H1 (cell line): ENCODE measurements around the gene CEND1. TPM values are rescaled to one million over a fixed set of nuclear protein-coding genes. Genes with fewer than 3 reads are reported as not detected.

Experiments used
- ASH2L ChIP-seq: fragments of 200-600, 300-600 bp; sonication (generic); IDR thresholded peaks from one replicate; pipeline ENCODE4 v1.7.1; 2017; ENCODE audit warnings: low read length
- CHD7 ChIP-seq: fragments of 300-600 bp; sonication (generic); IDR thresholded peaks from 2 replicates; pipeline ENCODE4 v1.7.1; 2012; ENCODE audit warnings: low read length, moderate library complexity, mild to moderate bottlenecking, inconsistent platforms; ENCODE audit not compliant: insufficient replicate concordance
- CTBP2 ChIP-seq: IDR thresholded peaks from 2 replicates; pipeline ENCODE4 v1.7.0; 2011; ENCODE audit warnings: borderline replicate concordance, mild to moderate bottlenecking, moderate library complexity, mixed read lengths, low read length; ENCODE audit not compliant: insufficient read depth, insufficient read length
- EGR1 ChIP-seq: IDR thresholded peaks from 2 replicates; pipeline ENCODE4 v1.6.1; 2011; ENCODE audit warnings: low read depth, low read length, borderline replicate concordance
- JUN ChIP-seq: IDR thresholded peaks from 2 replicates; pipeline ENCODE4 v1.6.1; 2011; ENCODE audit warnings: low read depth, mild to moderate bottlenecking, improper control_type of control experiment, low read length
- PHF8 ChIP-seq: fragments of 200-600 bp; sonication (generic); conservative IDR thresholded peaks from 2 replicates; pipeline ENCODE4 v1.7.1; 2012; ENCODE audit warnings: low read depth, mild to moderate bottlenecking, inconsistent platforms, low read length, moderate library complexity
- RAD21 ChIP-seq, 2 experiments: IDR thresholded peaks in 1 of 2; conservative IDR thresholded peaks in 1 of 2; 2 replicates each; pipeline ENCODE4 v1.6.1; 2011; ENCODE audit warnings: low read depth in 2 of 2, low read length in 2 of 2, improper control_type of control experiment in 1 of 2, inconsistent platforms in 1 of 2, mild to moderate bottlenecking in 1 of 2, moderate library complexity in 1 of 2
- RXRA ChIP-seq: IDR thresholded peaks from 2 replicates; pipeline ENCODE4 v1.6.1; 2011; ENCODE audit warnings: low read depth, mild to moderate bottlenecking, low read length, moderate library complexity; ENCODE audit not compliant: insufficient read depth
- SIN3A ChIP-seq, 2 experiments: IDR thresholded peaks in 1 of 2; conservative IDR thresholded peaks in 1 of 2; 2 replicates each; pipeline ENCODE4 v1.6.1; 2011 to 2012; ENCODE audit warnings: low read length in 2 of 2, improper control_type of control experiment in 1 of 2, low read depth in 1 of 2, mild to moderate bottlenecking in 1 of 2
- TBP ChIP-seq: IDR thresholded peaks from 2 replicates; pipeline ENCODE4 v1.6.1; 2011; ENCODE audit warnings: low read depth, low read length, improper control_type of control experiment
- polyA plus RNA-seq, 7 experiments: library from polyadenylated mRNA; depleted of rRNA in 3 of 7; stranded (reverse) in 5 of 7; unstranded in 2 of 7; fragments of >200 nt in 5 of 7; fragments of 200-250 nt in 2 of 7; gene quantifications; 1 replicate in 5 of 7; 2 replicates in 1 of 7; 4 replicates in 1 of 7; pipeline versions ENCODE4 v1.2.1 to v1.2.3, GENCODE V29; 2011 to 2013; ENCODE audit warnings: missing spikeins in 2 of 7, mixed read lengths in 2 of 7
- total RNA-seq: library from RNA; stranded (reverse); fragmentation: NEBNext Ultra II Directional; extraction: Animal tissue kit (Norgen Biotek cat#: 25700); gene quantifications from 2 replicates; pipeline ENCODE4 v1.2.1, GENCODE V29; 2021

Gene CEND1
- total and polyA plus RNA-seq, 2 of the 8 experiments (the other 6 are each of a cell fraction or from before 2014, with no cell fraction given) = 0.82 to 5.0 TPM

- TF ChIP-seq CHD7 = no peak
- no peak for TF ChIP-seq JUN
- no peak for TF ChIP-seq RXRA
- TF ChIP-seq ASH2L = peak; percentile 2
- no peak for TF ChIP-seq CTBP2
- peak; percentile 20; the same call in 1 of the 2 replicates for TF ChIP-seq PHF8
- peak; percentile 33; the same call in 1 of the 2 replicates for TF ChIP-seq TBP
- TF ChIP-seq EGR1 = peak; percentile 69; the same call in 1 of the 2 replicates
- no peak for TF ChIP-seq RAD21 (IDR thresholded peaks at IDR 0.05 in 1 of 2, conservative IDR thresholded peaks at IDR 0.05 in 1 of 2; ENCODE audit: low read depth in 2 of 2, low read length in 2 of 2)
- TF ChIP-seq SIN3A (conservative IDR thresholded peaks at IDR 0.05 in 1 of 2, IDR thresholded peaks at IDR 0.05 in 1 of 2; ENCODE audit: low read depth in 1 of 2, low read length in 2 of 2) = 0 out of 4 replicates have a peak, but pooled peaks of 1 of the 2 experiments have one; percentile 23
These were observed 42.7 kb upstream of the CEND1 start, which contains the start of gene CD151 (continued) for GRCh38 chr11:832529-833113.
